Activated gamma-delta T cell treated with anti-CD3 and anti-CD28 coated beads, Interleukin-2, amount 50 U/mL, for 16 hours (primary cell): Measurements from ENCODE around the gene SLC39A3.
"Not testable (repeated sequence)": the region's sequence is repeated elsewhere in the genome, so short reads cannot be mapped to it uniquely, and the experiment has no call there.

ENCODE experiments used
- DNase-seq: peaks from one replicate; pipeline ENCODE4 v3.0.0-alpha.2; 2020; ENCODE audit warnings: low read depth

The SLC39A3 gene

GRCh38 chr19:2722541-2723344 lies 17.1 kb downstream of the SLC39A3 start:
- no peak for DNase-seq

- DNase-seq, result no peak
Measured at GRCh38 chr19:2721570-2722540, 18.0 kb downstream of the SLC39A3 start.

- no peak for DNase-seq
Measured at GRCh38 chr19:2720777-2721569, 18.8 kb downstream of the SLC39A3 start, which contains the start of gene DIRAS1. DIRAS1 (minus strand) TSS chr19:2721372; CDS start chr19:2717806, 3,566 bp downstream.

GRCh38 chr19:2719920-2720776 lies 19.7 kb downstream of the SLC39A3 start:
- no peak for DNase-seq

GRCh38 chr19:2719232-2719735 lies 20.5 kb downstream of the SLC39A3 start:
- DNase-seq, result no peak

- DNase-seq, result no peak
Measured at GRCh38 chr19:2717638-2718541, 21.9 kb downstream of the SLC39A3 start.

- no peak for DNase-seq
Measured at GRCh38 chr19:2716722-2717637, 22.8 kb downstream of the SLC39A3 start.

GRCh38 chr19:2716275-2716650 lies 23.6 kb downstream of the SLC39A3 start:
- DNase-seq, result no peak

- no peak for DNase-seq
Measured at GRCh38 chr19:2715470-2716274, 24.1 kb downstream of the SLC39A3 start.

- no peak for DNase-seq
Measured at GRCh38 chr19:2714531-2715269, 25.1 kb downstream of the SLC39A3 start.

GRCh38 chr19:2714102-2714501 lies 25.7 kb downstream of the SLC39A3 start:
- DNase-seq, result not testable (repeated sequence)

GRCh38 chr19:2713170-2713569 lies 26.6 kb downstream of the SLC39A3 start:
- DNase-seq, result not testable (repeated sequence)

GRCh38 chr19:2711875-2712205 lies 28.0 kb downstream of the SLC39A3 start:
- DNase-seq, result no peak

GRCh38 chr19:2711172-2711874 lies 28.5 kb downstream of the SLC39A3 start:
- DNase-seq, result no peak

GRCh38 chr19:2706251-2706650 lies 33.6 kb downstream of the SLC39A3 start:
- no peak for DNase-seq

- DNase-seq, result no peak
Measured at GRCh38 chr19:2703691-2704216, 36.1 kb downstream of the SLC39A3 start.
